Measurements from ENCODE around the gene WFIKKN1. TPM values are rescaled to one million over a fixed set of nuclear protein-coding genes. Genes with fewer than 3 reads are reported as not detected.

Gene WFIKKN1
- total and polyA plus RNA-seq, 2 of the 13 experiments (the other 11 are each of a cell fraction or from before 2014, with no cell fraction given) = 1.7 to 4.9 TPM

DNA sequence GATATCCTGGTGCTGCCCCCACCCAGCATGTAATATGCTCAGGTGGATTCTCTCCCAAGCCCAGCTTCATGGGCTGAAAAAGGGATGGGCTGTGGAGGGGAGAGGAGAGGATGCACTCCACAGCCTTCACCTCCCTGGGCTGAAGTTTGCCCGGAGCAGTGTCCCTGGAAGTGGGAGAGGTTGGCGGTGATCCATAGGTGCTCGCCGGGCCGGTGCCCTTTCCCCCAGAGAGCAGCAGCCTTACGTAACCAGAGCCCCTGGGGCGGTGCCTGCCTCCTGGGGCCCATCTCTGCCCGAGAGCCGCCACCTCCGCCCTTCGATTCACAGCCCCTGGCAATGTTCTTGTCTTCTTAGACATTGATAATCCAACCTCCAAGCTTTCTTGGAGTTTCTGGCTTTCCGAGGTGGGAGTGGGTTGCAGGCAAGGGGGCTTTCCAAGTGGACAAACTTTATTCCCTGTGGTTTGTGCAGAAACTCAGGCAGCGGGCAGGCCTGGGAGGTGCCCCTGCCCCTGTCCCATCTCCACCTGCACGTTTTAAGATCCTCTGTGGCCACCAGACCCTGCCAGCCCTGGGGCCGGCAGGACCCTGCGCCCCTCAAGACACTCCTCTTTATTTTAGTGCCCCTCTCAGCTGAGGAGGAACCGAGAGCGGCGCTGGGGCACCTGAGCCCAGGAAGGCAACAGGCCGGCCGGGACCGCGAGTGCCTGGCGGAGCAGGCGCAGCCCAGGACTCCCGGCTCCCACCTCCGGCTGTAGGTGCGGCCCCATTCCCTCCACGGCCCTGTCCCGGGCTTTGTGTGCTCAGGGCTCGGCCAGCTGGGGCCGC, 15.3 kb downstream of the WFIKKN1 start (continued):
- TF ChIP-seq TBX3 (IDR thresholded peaks at IDR 0.05; ENCODE audit: borderline replicate concordance) (no peak), AGO2 (optimal IDR thresholded peaks at IDR 0.05; ENCODE audit: low read depth, low read length) (peak; percentile 95), CREM (IDR thresholded peaks at IDR 0.05) (0 out of 2 replicates have a peak, but pooled peaks have one; percentile 26), CREM (CRISPR knock-in tag; IDR thresholded peaks at IDR 0.05) (no peak), ZSCAN9 (CRISPR knock-in tag; IDR thresholded peaks at IDR 0.05; ENCODE audit: borderline replicate concordance) (no peak), ZNF3 (CRISPR knock-in tag; IDR thresholded peaks at IDR 0.05) (no peak), SMAD9 (CRISPR knock-in tag; IDR thresholded peaks at IDR 0.05) (no peak), YY1 (IDR thresholded peaks at IDR 0.05; ENCODE audit: insufficient read depth, insufficient replicate concordance, low read depth, low read length) (no peak), GTF2F1 (IDR thresholded peaks at IDR 0.05; ENCODE audit: low read length) (no peak), ZNF724P (CRISPR knock-in tag; IDR thresholded peaks at IDR 0.05; ENCODE audit: borderline replicate concordance) (no peak), HCFC1 (IDR thresholded peaks at IDR 0.05; ENCODE audit: low read depth, low read length) (no peak), ZNF552 (CRISPR knock-in tag; IDR thresholded peaks at IDR 0.05; ENCODE audit: borderline replicate concordance) (no peak), ZNF331 (CRISPR knock-in tag; IDR thresholded peaks at IDR 0.05) (no peak; the same call in 1 of the 2 replicates), ZNF367 (CRISPR knock-in tag; IDR thresholded peaks at IDR 0.05; ENCODE audit: borderline replicate concordance) (no peak), ETV6 (CRISPR knock-in tag; conservative IDR thresholded peaks at IDR 0.05) (no peak), ZNF879 (CRISPR knock-in tag; IDR thresholded peaks at IDR 0.05) (no peak), KLF9 (CRISPR knock-in tag; IDR thresholded peaks at IDR 0.05; ENCODE audit: low read depth) (no peak), TBL1XR1 (IDR thresholded peaks at IDR 0.05; ENCODE audit: borderline replicate concordance, low read length, partially characterized antibody) (peak; percentile 21), ADNP (CRISPR knock-in tag; IDR thresholded peaks at IDR 0.05) (no peak), NFE2L1 (CRISPR knock-in tag; IDR thresholded peaks at IDR 0.05; ENCODE audit: borderline replicate concordance) (no peak), STAG1 (CRISPR knock-in tag; IDR thresholded peaks at IDR 0.05) (no peak), FOXO1 (CRISPR knock-in tag; IDR thresholded peaks at IDR 0.05) (no peak), ZNF136 (CRISPR knock-in tag; IDR thresholded peaks at IDR 0.05; ENCODE audit: low read depth) (no peak), ZFP41 (CRISPR knock-in tag; IDR thresholded peaks at IDR 0.05; ENCODE audit: borderline replicate concordance) (no peak)
- TF ChIP-seq, protein P1, sequence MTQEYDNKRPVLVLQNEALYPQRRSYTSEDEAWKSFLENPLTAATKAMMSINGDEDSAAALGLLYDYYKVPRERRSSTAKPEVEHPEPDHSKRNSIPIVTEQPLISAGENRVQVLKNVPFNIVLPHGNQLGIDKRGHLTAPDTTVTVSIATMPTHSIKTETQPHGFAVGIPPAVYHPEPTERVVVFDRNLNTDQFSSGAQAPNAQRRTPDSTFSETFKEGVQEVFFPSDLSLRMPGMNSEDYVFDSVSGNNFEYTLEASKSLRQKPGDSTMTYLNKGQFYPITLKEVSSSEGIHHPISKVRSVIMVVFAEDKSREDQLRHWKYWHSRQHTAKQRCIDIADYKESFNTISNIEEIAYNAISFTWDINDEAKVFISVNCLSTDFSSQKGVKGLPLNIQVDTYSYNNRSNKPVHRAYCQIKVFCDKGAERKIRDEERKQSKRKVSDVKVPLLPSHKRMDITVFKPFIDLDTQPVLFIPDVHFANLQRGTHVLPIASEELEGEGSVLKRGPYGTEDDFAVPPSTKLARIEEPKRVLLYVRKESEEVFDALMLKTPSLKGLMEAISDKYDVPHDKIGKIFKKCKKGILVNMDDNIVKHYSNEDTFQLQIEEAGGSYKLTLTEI (CRISPR knock-in tag; conservative IDR thresholded peaks at IDR 0.05) = no peak
- TF ChIP-seq, protein P2, sequence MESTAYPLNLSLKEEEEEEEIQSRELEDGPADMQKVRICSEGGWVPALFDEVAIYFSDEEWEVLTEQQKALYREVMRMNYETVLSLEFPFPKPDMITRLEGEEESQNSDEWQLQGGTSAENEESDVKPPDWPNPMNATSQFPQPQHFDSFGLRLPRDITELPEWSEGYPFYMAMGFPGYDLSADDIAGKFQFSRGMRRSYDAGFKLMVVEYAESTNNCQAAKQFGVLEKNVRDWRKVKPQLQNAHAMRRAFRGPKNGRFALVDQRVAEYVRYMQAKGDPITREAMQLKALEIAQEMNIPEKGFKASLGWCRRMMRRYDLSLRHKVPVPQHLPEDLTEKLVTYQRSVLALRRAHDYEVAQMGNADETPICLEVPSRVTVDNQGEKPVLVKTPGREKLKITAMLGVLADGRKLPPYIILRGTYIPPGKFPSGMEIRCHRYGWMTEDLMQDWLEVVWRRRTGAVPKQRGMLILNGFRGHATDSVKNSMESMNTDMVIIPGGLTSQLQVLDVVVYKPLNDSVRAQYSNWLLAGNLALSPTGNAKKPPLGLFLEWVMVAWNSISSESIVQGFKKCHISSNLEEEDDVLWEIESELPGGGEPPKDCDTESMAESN (CRISPR knock-in tag; conservative IDR thresholded peaks at IDR 0.05) = no peak
- TF ChIP-seq, protein P3, sequence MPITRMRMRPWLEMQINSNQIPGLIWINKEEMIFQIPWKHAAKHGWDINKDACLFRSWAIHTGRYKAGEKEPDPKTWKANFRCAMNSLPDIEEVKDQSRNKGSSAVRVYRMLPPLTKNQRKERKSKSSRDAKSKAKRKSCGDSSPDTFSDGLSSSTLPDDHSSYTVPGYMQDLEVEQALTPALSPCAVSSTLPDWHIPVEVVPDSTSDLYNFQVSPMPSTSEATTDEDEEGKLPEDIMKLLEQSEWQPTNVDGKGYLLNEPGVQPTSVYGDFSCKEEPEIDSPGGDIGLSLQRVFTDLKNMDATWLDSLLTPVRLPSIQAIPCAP (CRISPR knock-in tag; IDR thresholded peaks at IDR 0.05; ENCODE audit: low read depth) = no peak
- TF ChIP-seq, protein P4, sequence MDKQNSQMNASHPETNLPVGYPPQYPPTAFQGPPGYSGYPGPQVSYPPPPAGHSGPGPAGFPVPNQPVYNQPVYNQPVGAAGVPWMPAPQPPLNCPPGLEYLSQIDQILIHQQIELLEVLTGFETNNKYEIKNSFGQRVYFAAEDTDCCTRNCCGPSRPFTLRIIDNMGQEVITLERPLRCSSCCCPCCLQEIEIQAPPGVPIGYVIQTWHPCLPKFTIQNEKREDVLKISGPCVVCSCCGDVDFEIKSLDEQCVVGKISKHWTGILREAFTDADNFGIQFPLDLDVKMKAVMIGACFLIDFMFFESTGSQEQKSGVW (CRISPR knock-in tag; IDR thresholded peaks at IDR 0.05; ENCODE audit: borderline replicate concordance) = no peak
